ENCODE data around the gene EPHB4.

- TF ChIP-seq CTCF (IDR thresholded peaks at IDR 0.05) (no peak), POLR2A (IDR thresholded peaks at IDR 0.05) (no peak)
These were observed 38.1 kb upstream of the EPHB4 start for GRCh38 chr7:100865372-100865911.
